ENCODE measurements around the gene BPIFB2.

The BPIFB2 gene

DNA sequence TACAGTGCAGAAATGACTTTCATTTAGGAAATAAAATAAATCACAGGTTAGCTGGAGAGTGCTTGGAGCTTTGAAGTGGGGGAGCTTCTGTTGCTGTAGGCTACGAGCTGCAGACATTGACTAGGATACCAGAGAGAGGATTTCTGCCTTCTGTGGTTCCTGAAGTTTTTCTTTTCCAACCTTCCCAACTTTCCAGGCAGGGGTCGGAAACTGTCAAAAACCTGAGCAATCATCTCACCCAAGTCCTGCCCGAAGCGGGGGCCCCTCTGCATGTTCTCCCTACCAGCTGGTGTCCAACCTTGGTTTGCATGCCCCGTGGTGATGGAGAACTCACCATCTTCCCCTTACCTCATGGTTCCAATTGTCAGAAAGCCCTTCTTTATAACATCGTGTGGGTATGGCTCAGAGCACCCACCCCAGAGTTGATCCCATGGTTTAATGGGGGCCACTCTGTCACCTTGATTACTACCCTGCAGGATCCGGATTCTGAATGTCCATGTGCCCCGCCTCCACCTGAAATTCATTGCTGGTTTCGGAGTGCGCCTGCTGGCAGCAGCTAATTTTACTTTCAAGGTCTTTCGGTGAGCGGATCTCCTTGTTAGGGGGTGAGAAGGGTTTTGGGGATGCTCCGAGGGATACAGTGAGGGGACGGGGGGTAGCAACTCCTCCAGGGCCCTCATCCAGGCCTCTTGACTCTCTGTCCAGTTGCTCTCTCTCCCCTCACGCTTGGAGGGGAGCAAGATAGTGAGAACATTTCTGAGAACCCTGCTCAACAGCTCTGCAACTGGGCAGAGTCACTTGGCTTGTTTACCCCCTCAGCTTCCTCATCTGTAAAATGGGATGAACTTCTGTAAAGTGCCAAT is 5.1 kb downstream of the BPIFB2 start:
- FAIRE-seq = no peak
- TF ChIP-seq, protein P1, sequence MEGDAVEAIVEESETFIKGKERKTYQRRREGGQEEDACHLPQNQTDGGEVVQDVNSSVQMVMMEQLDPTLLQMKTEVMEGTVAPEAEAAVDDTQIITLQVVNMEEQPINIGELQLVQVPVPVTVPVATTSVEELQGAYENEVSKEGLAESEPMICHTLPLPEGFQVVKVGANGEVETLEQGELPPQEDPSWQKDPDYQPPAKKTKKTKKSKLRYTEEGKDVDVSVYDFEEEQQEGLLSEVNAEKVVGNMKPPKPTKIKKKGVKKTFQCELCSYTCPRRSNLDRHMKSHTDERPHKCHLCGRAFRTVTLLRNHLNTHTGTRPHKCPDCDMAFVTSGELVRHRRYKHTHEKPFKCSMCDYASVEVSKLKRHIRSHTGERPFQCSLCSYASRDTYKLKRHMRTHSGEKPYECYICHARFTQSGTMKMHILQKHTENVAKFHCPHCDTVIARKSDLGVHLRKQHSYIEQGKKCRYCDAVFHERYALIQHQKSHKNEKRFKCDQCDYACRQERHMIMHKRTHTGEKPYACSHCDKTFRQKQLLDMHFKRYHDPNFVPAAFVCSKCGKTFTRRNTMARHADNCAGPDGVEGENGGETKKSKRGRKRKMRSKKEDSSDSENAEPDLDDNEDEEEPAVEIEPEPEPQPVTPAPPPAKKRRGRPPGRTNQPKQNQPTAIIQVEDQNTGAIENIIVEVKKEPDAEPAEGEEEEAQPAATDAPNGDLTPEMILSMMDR (IDR thresholded peaks at IDR 0.05; ENCODE audit: insufficient read depth, missing control alignments) = no peak
- no peak for DNase-seq (ENCODE audit: insufficient read length, low spot score)

DNA sequence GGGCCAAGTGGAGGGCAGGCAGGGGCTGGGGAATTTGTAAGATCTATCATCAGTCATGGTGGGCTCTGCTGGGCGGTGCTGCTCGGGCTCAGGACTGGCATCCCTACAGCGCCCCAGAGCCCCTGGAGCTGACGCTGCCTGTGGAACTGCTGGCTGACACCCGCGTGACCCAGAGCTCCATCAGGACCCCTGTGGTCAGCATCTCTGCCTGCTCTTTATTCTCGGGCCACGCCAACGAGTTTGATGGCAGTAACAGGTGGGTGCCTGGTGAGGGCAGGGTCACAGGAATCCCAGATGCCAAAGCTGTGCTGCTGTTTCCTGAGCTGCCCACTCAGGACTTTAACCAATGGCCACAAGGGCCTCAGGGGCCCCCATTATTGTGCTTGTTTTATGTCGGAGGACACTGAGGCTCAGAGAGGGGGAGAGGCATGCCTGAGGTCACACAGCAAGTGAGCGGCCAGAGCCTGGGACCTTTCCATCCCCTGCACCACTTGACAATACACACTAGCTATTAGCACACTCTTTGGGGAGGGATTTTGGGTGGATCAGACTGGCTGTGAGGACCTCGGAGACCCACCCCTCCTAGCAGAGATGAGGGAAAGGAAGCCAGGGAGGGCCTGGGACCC is 6.3 kb downstream of the BPIFB2 start:
- TF ChIP-seq, protein P1 (IDR thresholded peaks at IDR 0.05; ENCODE audit: insufficient read depth, missing control alignments) = no peak
- FAIRE-seq (no peak), DNase-seq (ENCODE audit: insufficient read length, low spot score) (no peak)

DNA sequence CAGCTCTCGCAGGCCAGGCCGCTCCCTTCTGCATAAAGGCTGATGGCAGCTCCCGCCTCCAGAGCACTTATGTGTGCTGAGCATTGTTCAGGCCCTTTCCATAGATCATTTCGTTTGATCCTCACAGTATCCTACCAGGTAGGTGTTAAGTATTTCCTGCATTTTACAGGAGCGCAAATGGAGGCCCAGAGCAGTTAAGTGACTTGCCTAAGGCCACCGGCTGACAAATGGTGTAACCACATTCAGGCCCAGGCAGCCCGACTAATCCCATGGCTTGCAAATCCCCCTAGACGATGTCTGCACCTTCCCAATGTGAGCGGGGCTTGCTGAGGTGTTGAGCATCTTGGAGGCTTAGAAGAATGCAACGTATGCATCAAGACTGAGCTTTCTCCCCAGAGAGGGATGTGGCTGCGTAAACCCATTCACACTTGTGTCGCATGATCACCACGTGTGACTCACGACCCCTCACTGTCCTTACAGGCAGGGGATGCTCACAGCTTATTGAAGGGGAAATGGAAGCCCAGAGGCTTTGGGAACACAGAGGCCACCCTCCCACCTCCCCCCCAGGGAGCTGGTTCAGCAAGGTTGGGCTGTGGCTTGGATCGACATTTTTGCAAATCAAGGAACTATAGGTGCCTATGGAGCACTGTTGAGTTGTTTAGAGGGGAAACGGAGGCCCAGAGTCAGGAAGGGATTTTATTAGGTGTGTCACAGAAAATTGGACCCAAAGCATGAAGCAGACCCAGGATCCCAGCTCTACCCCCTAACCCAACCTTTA is 7.0 kb downstream of the BPIFB2 start:
- peak; percentile 49 for DNase-seq (ENCODE audit: insufficient read length, low spot score)
- FAIRE-seq = no peak
- TF ChIP-seq, protein P1 (IDR thresholded peaks at IDR 0.05; ENCODE audit: insufficient read depth, missing control alignments) = no peak

DNA sequence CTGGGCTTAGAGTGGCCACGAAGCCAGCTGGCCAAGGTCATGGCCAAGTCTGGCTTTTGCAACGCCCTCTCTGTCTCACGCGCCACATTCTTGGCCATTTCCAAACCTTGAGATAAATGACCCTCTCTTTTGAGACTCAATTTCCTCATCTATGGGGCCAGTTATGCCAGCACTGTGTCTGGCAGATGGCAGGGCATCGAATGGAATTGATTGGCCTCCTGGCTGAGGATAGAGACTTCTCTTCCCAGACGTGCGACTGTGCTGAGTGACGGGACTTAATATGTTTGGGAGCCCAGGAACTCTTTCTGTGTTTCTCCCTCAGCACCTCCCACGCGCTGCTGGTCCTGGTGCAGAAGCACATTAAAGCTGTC is 7.6 kb downstream of the BPIFB2 start:
- TF ChIP-seq, protein P1 (IDR thresholded peaks at IDR 0.05; ENCODE audit: insufficient read depth, missing control alignments) = no peak
- DNase-seq (ENCODE audit: insufficient read length, low spot score) = no peak
- no peak for FAIRE-seq

DNA sequence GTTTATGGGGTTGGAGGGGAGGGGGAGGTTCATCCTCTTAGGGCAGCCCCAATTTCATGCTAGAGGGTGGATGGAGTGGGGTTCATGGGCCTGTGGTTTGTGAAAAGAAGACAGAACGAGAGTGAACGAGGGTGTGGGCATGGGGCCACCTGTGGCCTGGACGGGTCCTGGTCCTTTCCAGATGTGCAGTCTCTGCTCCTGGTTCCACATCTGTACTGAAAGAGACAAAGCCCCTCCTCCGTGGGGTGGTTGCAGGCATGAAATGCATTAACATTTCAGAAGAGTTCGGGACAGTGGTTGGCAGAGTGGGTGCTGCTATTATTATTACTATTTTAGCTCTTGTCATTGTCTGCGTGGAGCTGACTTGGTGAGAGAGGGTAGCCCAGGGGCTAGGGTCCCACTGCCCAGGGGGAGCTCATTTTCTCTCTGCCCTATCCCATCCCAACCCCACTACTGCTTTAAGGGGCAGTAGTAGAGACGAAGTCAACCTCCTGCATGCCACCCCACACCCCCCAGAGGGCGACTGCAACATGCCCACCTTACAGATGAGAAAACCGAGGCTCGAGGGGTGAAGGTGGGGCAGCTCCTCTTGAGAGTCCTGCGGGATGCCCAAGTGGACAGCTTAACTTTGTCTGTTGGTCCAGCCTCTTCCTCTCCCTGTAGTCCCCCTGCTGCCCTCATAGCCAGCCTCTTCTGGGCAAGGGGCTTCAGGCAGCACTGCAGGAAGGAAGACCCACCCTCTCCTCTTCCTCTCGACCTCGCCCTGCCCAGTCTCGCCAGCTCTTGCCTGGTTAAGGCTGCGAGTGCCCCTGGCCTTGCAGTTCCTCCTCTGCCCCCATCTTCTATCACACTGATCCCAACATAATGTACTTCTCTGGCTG is 8.4 kb downstream of the BPIFB2 start:
- DNase-seq (ENCODE audit: insufficient read length, low spot score) = no peak
- TF ChIP-seq, protein P1 (IDR thresholded peaks at IDR 0.05; ENCODE audit: insufficient read depth, missing control alignments) = no peak
- FAIRE-seq = no peak

DNA sequence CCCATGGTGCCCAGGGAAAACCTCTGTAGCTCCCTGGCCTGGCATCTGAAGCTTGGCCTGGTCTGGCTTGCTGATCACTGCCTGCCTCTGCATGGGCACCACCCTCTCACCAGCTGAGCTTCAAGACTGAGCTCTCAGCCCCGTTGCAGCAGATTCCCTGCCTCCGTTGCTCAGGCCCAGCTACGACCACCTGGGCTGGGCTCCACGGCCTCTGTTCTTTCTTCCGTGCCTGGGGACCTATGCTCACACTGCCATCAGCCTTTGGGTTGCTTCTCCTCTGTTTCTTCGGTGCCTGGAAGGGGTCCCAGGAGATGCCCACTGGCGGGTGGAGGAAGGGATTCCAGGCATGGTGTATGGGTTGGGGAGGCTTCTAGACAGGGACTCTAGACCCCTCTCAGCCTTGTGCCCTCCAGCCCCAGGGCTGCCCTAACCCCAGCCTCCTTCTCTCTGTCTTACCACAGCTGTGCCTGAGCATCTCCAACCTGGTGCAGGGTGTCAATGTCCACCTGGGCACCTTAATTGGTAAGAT is 9.1 kb downstream of the BPIFB2 start:
- FAIRE-seq (no peak), DNase-seq (ENCODE audit: insufficient read length, low spot score) (no peak)
- TF ChIP-seq, protein P1 (IDR thresholded peaks at IDR 0.05; ENCODE audit: insufficient read depth, missing control alignments) = no peak

All from D721Med (cell line).